ENCODE results near the gene CD8B.
"Not testable (repeated sequence)": the region's sequence is repeated elsewhere in the genome, so short reads cannot be mapped to it uniquely, and the experiment has no call there.

CD8B gene

GRCh38 chr2:86861628-86862379, at the start of gene CD8B:
TSS of gene CD8B (minus strand) at chr2:86861886. CDS start at chr2:86861865, 21 bp downstream.
- peak within 1 kb of the TSS; percentile 92 for H3K4me3 Mint-ChIP-seq
- H3K4me1 Mint-ChIP-seq (ENCODE audit: low read depth) = peaks cover 17% of the 10 kb centered on the region
- not testable (repeated sequence) for H3K36me3 Mint-ChIP-seq (ENCODE audit: low read depth); H3K9me3 Mint-ChIP-seq; H3K27me3 Mint-ChIP-seq
- H3K27ac Mint-ChIP-seq = peak within 1 kb of the TSS; percentile 97

- H3K27ac Mint-ChIP-seq; H3K4me1 Mint-ChIP-seq (ENCODE audit: low read depth); H3K27me3 Mint-ChIP-seq; H3K9me3 Mint-ChIP-seq; H3K36me3 Mint-ChIP-seq (ENCODE audit: low read depth); H3K4me3 Mint-ChIP-seq: not testable (repeated sequence)
These were observed 44.2 kb upstream of the CD8B start for GRCh38 chr2:86905868-86906267.

- not testable (repeated sequence) for H3K4me3 Mint-ChIP-seq, H3K27me3 Mint-ChIP-seq
These were observed 39.0 kb upstream of the CD8B start for GRCh38 chr2:86900687-86901086.

GRCh38 chr2:86886026-86886425, 24.3 kb upstream of the CD8B start:
- not testable (repeated sequence) for H3K27ac Mint-ChIP-seq; H3K4me1 Mint-ChIP-seq (ENCODE audit: low read depth); H3K27me3 Mint-ChIP-seq; H3K4me3 Mint-ChIP-seq; H3K9me3 Mint-ChIP-seq; H3K36me3 Mint-ChIP-seq (ENCODE audit: low read depth)

More at GRCh38 chr2:86900687-86901086, 39.0 kb upstream of the CD8B start:
- H3K9me3 Mint-ChIP-seq; H3K4me1 Mint-ChIP-seq (ENCODE audit: low read depth); H3K36me3 Mint-ChIP-seq (ENCODE audit: low read depth); H3K27ac Mint-ChIP-seq: not testable (repeated sequence)

GRCh38 chr2:86882865-86883264, 21.2 kb upstream of the CD8B start:
- not testable (repeated sequence) for H3K4me3 Mint-ChIP-seq; H3K27ac Mint-ChIP-seq; H3K4me1 Mint-ChIP-seq (ENCODE audit: low read depth); H3K27me3 Mint-ChIP-seq; H3K36me3 Mint-ChIP-seq (ENCODE audit: low read depth); H3K9me3 Mint-ChIP-seq

- not testable (repeated sequence) for H3K36me3 Mint-ChIP-seq (ENCODE audit: low read depth)
These were observed 20.5 kb upstream of the CD8B start for GRCh38 chr2:86882118-86882665.

GRCh38 chr2:86878986-86879385, 17.3 kb upstream of the CD8B start:
- H3K9me3 Mint-ChIP-seq; H3K36me3 Mint-ChIP-seq (ENCODE audit: low read depth); H3K27me3 Mint-ChIP-seq; H3K4me3 Mint-ChIP-seq; H3K27ac Mint-ChIP-seq: not testable (repeated sequence)
- peaks cover 17% of the 10 kb centered on the region for H3K4me1 Mint-ChIP-seq (ENCODE audit: low read depth)

More at GRCh38 chr2:86882118-86882665, 20.5 kb upstream of the CD8B start:
- not testable (repeated sequence) for H3K4me1 Mint-ChIP-seq (ENCODE audit: low read depth); H3K9me3 Mint-ChIP-seq; H3K27ac Mint-ChIP-seq; H3K4me3 Mint-ChIP-seq; H3K27me3 Mint-ChIP-seq

GRCh38 chr2:86870941-86871340, 9.3 kb upstream of the CD8B start:
- not testable (repeated sequence) for H3K27ac Mint-ChIP-seq; H3K36me3 Mint-ChIP-seq (ENCODE audit: low read depth); H3K9me3 Mint-ChIP-seq; H3K4me3 Mint-ChIP-seq; H3K27me3 Mint-ChIP-seq
- peaks cover 11% of the 10 kb centered on the region for H3K4me1 Mint-ChIP-seq (ENCODE audit: low read depth)

GRCh38 chr2:86868895-86869468, 7.3 kb upstream of the CD8B start:
- H3K36me3 Mint-ChIP-seq (ENCODE audit: low read depth); H3K9me3 Mint-ChIP-seq; H3K4me3 Mint-ChIP-seq; H3K4me1 Mint-ChIP-seq (ENCODE audit: low read depth); H3K27ac Mint-ChIP-seq; H3K27me3 Mint-ChIP-seq: not testable (repeated sequence)

GRCh38 chr2:86862380-86862703, 656 bp upstream of the CD8B start:
- Mint-ChIP-seq H3K4me1 (ENCODE audit: low read depth) (peaks cover 15% of the 10 kb centered on the region), H3K4me3 (peak overlapping the region; percentile 77), H3K27ac (peak overlapping the region; percentile 63)
- not testable (repeated sequence) for H3K36me3 Mint-ChIP-seq (ENCODE audit: low read depth); H3K27me3 Mint-ChIP-seq; H3K9me3 Mint-ChIP-seq

- Mint-ChIP-seq H3K4me3 (peak overlapping the region; percentile 92), H3K27ac (peak overlapping the region; percentile 97), H3K4me1 (ENCODE audit: low read depth) (peaks cover 17% of the 10 kb centered on the region)
- H3K9me3 Mint-ChIP-seq; H3K27me3 Mint-ChIP-seq; H3K36me3 Mint-ChIP-seq (ENCODE audit: low read depth): not testable (repeated sequence)
These were observed 511 bp downstream of the CD8B start for GRCh38 chr2:86861175-86861574.

- Mint-ChIP-seq H3K4me1 (ENCODE audit: low read depth) (peaks cover 23% of the 10 kb centered on the region), H3K27ac (peak overlapping the region; percentile 97), H3K36me3 (ENCODE audit: low read depth) (peaks cover 12% of the 10 kb centered on the region), H3K4me3 (peak overlapping the region; percentile 92)
- H3K9me3 Mint-ChIP-seq, H3K27me3 Mint-ChIP-seq: not testable (repeated sequence)
These were observed 1.1 kb downstream of the CD8B start for GRCh38 chr2:86860573-86860972.

- H3K36me3 Mint-ChIP-seq (ENCODE audit: low read depth) = peaks cover 17% of the 10 kb centered on the region
- H3K9me3 Mint-ChIP-seq, H3K27me3 Mint-ChIP-seq: not testable (repeated sequence)
- H3K4me1 Mint-ChIP-seq (ENCODE audit: low read depth) = peaks cover 39% of the 10 kb centered on the region
- H3K27ac Mint-ChIP-seq = peak overlapping the region; percentile 81
- peak overlapping the region; percentile 73 for H3K4me3 Mint-ChIP-seq
These were observed 4.0 kb downstream of the CD8B start for GRCh38 chr2:86857688-86858087.

GRCh38 chr2:86856498-86856897, 5.2 kb downstream of the CD8B start:
- not testable (repeated sequence) for H3K4me3 Mint-ChIP-seq, H3K9me3 Mint-ChIP-seq, H3K27ac Mint-ChIP-seq, H3K27me3 Mint-ChIP-seq
- Mint-ChIP-seq H3K36me3 (ENCODE audit: low read depth) (peaks cover 21% of the 10 kb centered on the region), H3K4me1 (ENCODE audit: low read depth) (peaks cover 46% of the 10 kb centered on the region)

GRCh38 chr2:86855981-86856380, 5.7 kb downstream of the CD8B start:
- H3K27me3 Mint-ChIP-seq, H3K9me3 Mint-ChIP-seq: not testable (repeated sequence)
- H3K27ac Mint-ChIP-seq = peak overlapping the region; percentile 86
- H3K4me3 Mint-ChIP-seq = peak overlapping the region; percentile 72
- H3K36me3 Mint-ChIP-seq (ENCODE audit: low read depth) = peaks cover 26% of the 10 kb centered on the region
- peaks cover 51% of the 10 kb centered on the region for H3K4me1 Mint-ChIP-seq (ENCODE audit: low read depth)

- Mint-ChIP-seq H3K4me3 (peak overlapping the region; percentile 49), H3K4me1 (ENCODE audit: low read depth) (peaks cover 51% of the 10 kb centered on the region), H3K36me3 (ENCODE audit: low read depth) (peaks cover 29% of the 10 kb centered on the region), H3K27ac (peak overlapping the region; percentile 88)
- not testable (repeated sequence) for H3K9me3 Mint-ChIP-seq, H3K27me3 Mint-ChIP-seq
These were observed 10.1 kb downstream of the CD8B start for GRCh38 chr2:86851581-86851980.
